T-cell (primary cell): ENCODE measurements around the gene TRAPPC12. TPM values are rescaled to one million over a fixed set of nuclear protein-coding genes. Genes with fewer than 3 reads are reported as not detected.

Experiments
- ATAC-seq, 4 experiments: fragments of 200-7000 bp in 3 of 4; fragments of 150-1000 bp in 1 of 4; cut with Tn5 transposase; replicated peaks in 1 of 4; 1 replicate in 3 of 4; 2 replicates in 1 of 4; pipeline ENCODE4 v1.10.0; 2021; ENCODE audit warnings: moderate library complexity in 3 of 4, mild to moderate bottlenecking in 2 of 4, moderate number of reproducible peaks in 1 of 4
- CTCF ChIA-PET, 2 donors: fragments of 300-600 bp; sonication (Branson Sonifier 250); formaldehyde crosslinking; loops; one replicate each; lab custom pipeline; 2022; ENCODE audit warnings: antibody characterized with exemption in 2 of 2; lab: Charles Lee
- POLR2A ChIA-PET, 2 donors: fragments of 300-600 bp; sonication (Branson Sonifier 250); formaldehyde crosslinking; loops; one replicate each; lab custom pipeline; 2022; ENCODE audit warnings: antibody characterized with exemption in 2 of 2; lab: Charles Lee
- DNase-seq, 35 experiments: peaks; one replicate each; pipeline versions ENCODE4 v3.0.0 to v3.0.0-alpha.2; 2013 to 2023
- H3K27ac ChIP-seq: one replicate; pipeline ENCODE4 v1.5.1; 2013; ENCODE audit warnings: low read length
- H3K27me3 ChIP-seq, 2 experiments: replicated peaks in 1 of 2; 1 replicate in 1 of 2; 2 replicates in 1 of 2; pipeline versions ENCODE4 v1.6.1 to v1.7.0; 2013; ENCODE audit warnings: low read length in 1 of 2, mixed read lengths in 1 of 2; ENCODE audit not compliant: control insufficient read depth in 2 of 2, insufficient read depth in 2 of 2; ENCODE audit errors: extremely low read depth in 1 of 2
- H3K36me3 ChIP-seq, 2 donors: 1 replicate in 1 of 2; 2 replicates in 1 of 2; pipeline versions ENCODE4 v1.6.1 to v1.7.0; 2013; ENCODE audit warnings: low read length in 1 of 2; ENCODE audit not compliant: control insufficient read depth in 2 of 2, insufficient read depth in 1 of 2; ENCODE audit errors: extremely low read depth in 1 of 2
- H3K4me1 ChIP-seq, 2 experiments: 1 replicate in 1 of 2; 2 replicates in 1 of 2; pipeline versions ENCODE4 v1.6.1 to v1.7.0; 2013; ENCODE audit warnings: low read length in 2 of 2, mixed read lengths in 1 of 2; ENCODE audit not compliant: insufficient read depth in 2 of 2, control insufficient read depth in 1 of 2; ENCODE audit errors: extremely low read depth in 1 of 2
- H3K4me3 ChIP-seq, 2 donors: 1 replicate in 1 of 2; 2 replicates in 1 of 2; pipeline versions ENCODE4 v1.5.1 to v1.7.0; 2013; ENCODE audit warnings: mild to moderate bottlenecking in 2 of 2, low read length in 1 of 2, moderate library complexity in 1 of 2; ENCODE audit not compliant: control insufficient read depth in 1 of 2; ENCODE audit errors: extremely low read depth in 1 of 2
- H3K9me3 ChIP-seq: 2 replicates; pipeline ENCODE4 v1.7.0; 2013
- H3K27ac Mint-ChIP-seq, 2 donors: one replicate each; pipeline ENCODE4 v1.8.0; 2020 to 2021; ENCODE audit warnings: mild to moderate bottlenecking in 2 of 2, mixed read lengths in 2 of 2
- H3K27me3 Mint-ChIP-seq, 2 donors: one replicate each; pipeline ENCODE4 v1.8.0; 2021 to 2022; ENCODE audit warnings: mixed read lengths in 2 of 2
- H3K36me3 Mint-ChIP-seq: one replicate; pipeline ENCODE4 v1.8.0; 2021; ENCODE audit warnings: mixed read lengths
- H3K4me1 Mint-ChIP-seq, 3 donors: one replicate each; pipeline ENCODE4 v1.8.0; 2020 to 2022; ENCODE audit warnings: mixed read lengths in 3 of 3, mild to moderate bottlenecking in 1 of 3
- H3K4me3 Mint-ChIP-seq, 3 donors: one replicate each; pipeline ENCODE4 v1.8.0; 2020 to 2022; ENCODE audit warnings: mild to moderate bottlenecking in 3 of 3, mixed read lengths in 3 of 3, moderate library complexity in 3 of 3
- H3K9me3 Mint-ChIP-seq, 3 donors: one replicate each; pipeline ENCODE4 v1.8.0; 2020 to 2022; ENCODE audit warnings: mixed read lengths in 3 of 3
- WGBS: methylation state at CpG from one replicate; pipeline ENCODE4 v1.1.5; 2013; ENCODE audit warnings: missing lambda C conversion rate; ENCODE audit not compliant: insufficient coverage; 5-methylcytosine and 5-hydroxymethylcytosine counted together
- total RNA-seq, 35 experiments: library from RNA in 6 of 35; stranded (reverse) in 6 of 35; fragments of 120-200 nt in 1 of 35; gene quantifications; one replicate each; pipeline versions ENCODE4 v1.2.1 to v1.2.4 and lab custom pipeline; 2013 to 2026

TRAPPC12 gene
- total RNA-seq, 5 donors from 2014 or later (not counting 1 experiment from before 2014, with no cell fraction given): 103 to 158 (median 152) TPM

DNA sequence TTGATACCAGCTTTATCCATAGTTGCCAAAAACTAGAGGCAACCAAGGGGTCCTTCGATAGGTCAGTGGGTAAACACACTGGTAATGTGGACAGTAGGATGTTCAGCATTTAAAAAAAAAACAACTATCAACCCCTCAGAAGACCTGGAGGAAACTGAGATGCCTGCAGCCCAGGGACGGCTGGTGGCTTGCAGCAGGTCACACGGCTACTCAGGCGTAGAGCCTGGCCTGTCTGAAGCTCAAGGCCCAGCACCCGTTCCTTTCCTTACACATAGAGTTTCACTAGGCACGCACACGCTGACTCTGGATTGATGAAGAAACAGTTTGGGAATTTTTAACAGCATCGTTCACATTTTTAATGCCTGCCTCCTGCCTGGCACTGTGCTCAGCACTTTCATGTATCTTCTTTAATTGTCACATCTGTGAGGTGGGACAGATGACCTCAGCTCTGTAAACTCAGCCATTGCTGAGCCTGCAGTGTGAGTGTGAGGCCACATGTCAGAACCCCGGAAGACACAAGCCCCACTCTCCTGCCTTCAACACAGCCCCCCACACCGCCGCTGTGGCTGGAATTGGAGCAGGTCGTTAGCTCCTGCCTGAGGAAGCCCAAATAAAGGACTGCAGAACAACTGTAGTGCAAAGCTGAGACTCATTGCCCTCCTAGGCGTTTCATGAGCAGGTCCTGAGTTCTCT is 40.7 kb downstream of the TRAPPC12 start:
- Histone ChIP-seq H3K27me3 (no peaks in the 10 kb centered on the region), H3K36me3 (peaks cover 11 to 65% of the 10 kb centered on the region in 2 donors), H3K4me3 (no peak overlapping the region), H3K27ac (no peak overlapping the region), H3K9me3 (no peaks in the 10 kb centered on the region), H3K4me1 (peaks cover 0 to 3% of the 10 kb centered on the region in 2 experiments)
- ATAC-seq: no peak
- H3K4me1 Mint-ChIP-seq: peaks cover 5 to 14% (median 6%) of the 10 kb centered on the region in 3 donors
- ChIA-PET POLR2A (no interaction called here), CTCF (interaction anchor here in 1 of 2 donors (1.2 kb wide), 1 partner anchor 231 kb away, joined by 5 read pairs; no protein-coding TSS in a partner anchor)
- H3K9me3 Mint-ChIP-seq: no peaks in the 10 kb centered on the region
- H3K36me3 Mint-ChIP-seq: peaks cover 39% of the 10 kb centered on the region
- DNase-seq: no peak
- no peak overlapping the region for H3K4me3 Mint-ChIP-seq
- H3K27ac Mint-ChIP-seq: no peak overlapping the region
- 98% methylated on average over 10 of the region's 13 CpGs for WGBS
- no peaks in the 10 kb centered on the region for H3K27me3 Mint-ChIP-seq

DNA sequence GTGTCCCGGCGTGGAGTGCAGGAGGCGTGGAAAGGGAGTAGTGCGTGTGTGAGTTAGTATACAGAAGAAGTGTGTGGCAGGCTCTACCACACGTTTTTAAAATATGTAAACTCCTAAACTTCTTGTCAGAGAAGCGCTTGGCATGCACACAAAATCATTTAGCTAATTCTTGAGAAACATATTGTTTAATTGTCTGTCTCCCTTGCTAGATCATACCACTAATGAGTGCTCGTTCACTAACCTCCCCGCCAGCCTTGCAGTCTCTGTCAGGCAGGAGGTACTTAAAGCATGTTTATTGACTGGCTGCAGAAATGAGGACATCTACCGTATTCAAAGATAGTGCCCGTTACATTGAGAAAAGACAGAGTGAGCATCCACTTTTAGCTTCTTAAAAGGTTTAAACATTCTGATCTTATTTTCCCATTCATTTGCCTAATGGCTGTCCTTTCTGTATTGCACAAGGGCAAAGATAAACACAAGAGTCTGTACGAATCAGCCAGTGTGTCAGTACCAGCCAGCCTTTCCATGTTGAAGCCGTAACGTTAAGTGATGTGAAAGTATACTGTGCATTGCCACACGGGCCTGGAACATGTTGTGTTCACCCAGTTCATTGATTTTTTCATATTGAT is 41.4 kb downstream of the TRAPPC12 start:
- ChIA-PET POLR2A (no interaction called here), CTCF (no interaction called here)

DNA sequence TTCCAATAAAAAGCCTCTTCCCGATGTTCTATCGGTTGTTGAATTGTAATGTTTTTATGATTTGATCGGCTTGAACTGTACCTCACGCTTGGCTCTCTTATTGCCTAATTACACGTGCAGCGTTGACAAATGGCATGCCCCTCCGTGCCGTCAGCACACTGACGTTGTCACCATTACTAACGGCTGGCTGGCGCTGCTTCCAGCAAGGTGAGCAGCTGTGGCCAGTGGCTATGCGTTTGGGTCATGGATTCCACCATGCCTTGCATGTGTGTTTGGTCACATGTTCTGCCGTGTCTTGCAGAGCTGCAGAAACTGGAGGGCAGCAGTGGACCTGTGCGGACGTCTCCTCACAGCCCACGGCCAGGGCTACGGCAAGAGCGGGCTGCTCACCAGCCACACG is 42.1 kb downstream of the TRAPPC12 start:
- no peak for ATAC-seq
- Histone ChIP-seq H3K9me3 (no peaks in the 10 kb centered on the region), H3K4me3 (no peak overlapping the region), H3K36me3 (peaks cover 16 to 74% of the 10 kb centered on the region in 2 donors), H3K27ac (no peak overlapping the region), H3K27me3 (no peaks in the 10 kb centered on the region), H3K4me1 (peaks cover 0 to 3% of the 10 kb centered on the region in 2 experiments)
- no peaks in the 10 kb centered on the region for H3K9me3 Mint-ChIP-seq
- H3K27ac Mint-ChIP-seq: no peak overlapping the region
- no peak for DNase-seq
- peaks cover 4 to 7% (median 6%) of the 10 kb centered on the region in 3 donors for H3K4me1 Mint-ChIP-seq
- WGBS: 93% methylated on average over 18 of the region's 19 CpGs
- H3K36me3 Mint-ChIP-seq: peaks cover 40% of the 10 kb centered on the region
- ChIA-PET POLR2A (no interaction called here), CTCF (no interaction called here)
- no peaks in the 10 kb centered on the region for H3K27me3 Mint-ChIP-seq
- no peak overlapping the region for H3K4me3 Mint-ChIP-seq

More for the DNA sequence above, 41.4 kb downstream of the TRAPPC12 start:
- Mint-ChIP-seq H3K36me3 (peaks cover 42% of the 10 kb centered on the region), H3K9me3 (no peaks in the 10 kb centered on the region), H3K27ac (no peak overlapping the region), H3K4me3 (no peak overlapping the region), H3K4me1 (peaks cover 5 to 7% (median 6%) of the 10 kb centered on the region in 3 donors), H3K27me3 (no peaks in the 10 kb centered on the region)
- 96% methylated on average over 5 of the region's 14 CpGs for WGBS
- H3K27me3 ChIP-seq: no peaks in the 10 kb centered on the region
- peaks cover 0 to 3% of the 10 kb centered on the region in 2 experiments for H3K4me1 ChIP-seq
- ATAC-seq (no peak), DNase-seq (no peak)
- H3K27ac ChIP-seq: no peak overlapping the region
- no peaks in the 10 kb centered on the region for H3K9me3 ChIP-seq
- no peak overlapping the region for H3K4me3 ChIP-seq
- H3K36me3 ChIP-seq: peaks cover 11 to 70% of the 10 kb centered on the region in 2 donors

DNA sequence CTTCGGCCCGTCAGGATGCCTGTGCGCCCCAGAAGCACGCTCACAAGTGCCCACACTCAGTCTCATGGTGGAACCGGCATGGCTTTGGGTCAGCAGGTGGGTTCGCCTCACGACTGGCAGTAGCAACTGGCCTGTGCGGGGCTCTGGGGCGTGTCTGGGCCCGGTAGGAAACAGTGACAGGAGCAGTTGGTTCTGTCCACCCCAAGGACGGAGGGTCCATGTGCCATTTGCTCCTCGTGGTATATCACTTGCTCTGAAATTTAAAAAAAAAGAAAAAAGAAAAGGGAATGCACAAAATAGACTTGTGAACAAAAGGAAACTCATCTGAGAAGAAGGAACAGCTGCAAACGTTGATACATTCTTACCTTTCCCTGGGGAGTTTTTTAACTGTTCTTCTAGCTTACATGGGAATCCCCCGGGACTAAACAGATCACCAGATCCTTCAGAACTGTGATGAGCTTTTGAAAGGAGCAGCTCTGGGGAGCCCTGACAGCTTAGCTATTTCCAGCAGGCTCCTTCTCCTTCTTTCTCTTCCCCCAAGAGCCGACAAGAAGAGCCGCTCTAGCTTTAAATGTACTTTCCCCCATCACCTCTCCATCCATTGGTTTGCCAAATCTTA is 42.8 kb downstream of the TRAPPC12 start:
- H3K36me3 ChIP-seq: peaks cover 21 to 79% of the 10 kb centered on the region in 2 donors
- H3K27ac ChIP-seq: no peak overlapping the region
- no peak overlapping the region for H3K27ac Mint-ChIP-seq
- no peaks in the 10 kb centered on the region for H3K27me3 ChIP-seq
- DNase-seq (no peak), ATAC-seq (no peak)
- peaks cover 0 to 3% of the 10 kb centered on the region in 2 experiments for H3K4me1 ChIP-seq
- no peaks in the 10 kb centered on the region for H3K9me3 ChIP-seq
- WGBS: 99% methylated on average over 11 of the region's 16 CpGs
- no peak overlapping the region for H3K4me3 Mint-ChIP-seq
- H3K27me3 Mint-ChIP-seq: no peaks in the 10 kb centered on the region
- CTCF ChIA-PET: interaction anchor here (0.6 to 3.2 kb wide), 8 partner anchors 9 to 230 kb away, joined by 4 to 21 read pairs (median 5); no protein-coding TSS in a partner anchor
- H3K9me3 Mint-ChIP-seq: no peaks in the 10 kb centered on the region
- peaks cover 42% of the 10 kb centered on the region for H3K36me3 Mint-ChIP-seq
- POLR2A ChIA-PET: no interaction called here
- no peak overlapping the region for H3K4me3 ChIP-seq
- H3K4me1 Mint-ChIP-seq: peaks cover 4 to 7% (median 6%) of the 10 kb centered on the region in 3 donors

DNA sequence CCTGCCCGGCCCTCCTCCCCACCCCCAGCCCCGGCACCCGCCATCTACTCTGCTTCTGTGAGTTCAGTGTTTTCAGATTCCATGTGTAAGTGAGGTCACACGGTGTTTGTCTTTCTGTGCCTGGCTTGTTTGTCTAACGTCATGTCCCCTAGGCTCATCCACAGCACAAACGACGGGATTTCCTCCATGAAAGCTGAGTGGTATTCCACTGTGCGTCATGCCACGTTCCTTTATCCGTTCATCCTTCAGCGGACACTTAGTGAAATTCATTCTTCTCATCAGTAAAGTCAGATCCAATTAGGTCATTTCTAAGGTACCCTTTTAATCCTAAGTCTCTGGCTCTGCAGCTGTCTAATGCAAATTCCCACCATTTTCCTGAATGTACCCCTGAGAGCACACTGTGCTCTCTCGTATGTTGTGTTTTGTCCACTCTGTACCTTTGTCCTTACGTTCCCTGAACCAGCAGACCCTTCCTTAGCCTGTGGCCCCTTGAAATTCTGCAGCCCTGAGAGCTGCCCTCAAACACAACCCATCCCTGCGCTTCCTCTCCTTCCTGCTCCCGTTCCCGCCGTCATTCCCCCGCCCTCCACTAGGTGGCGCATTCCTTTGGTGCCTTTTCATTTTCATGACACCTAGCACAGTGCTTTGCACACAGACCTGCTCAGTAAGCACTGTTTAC is 44.1 kb downstream of the TRAPPC12 start:
- ChIA-PET POLR2A (interaction anchor here in 1 of 2 donors (0.6 kb wide), 2 partner anchors 8 to 96 kb away, joined by 3 to 4 read pairs; no protein-coding TSS in a partner anchor), CTCF (interaction anchor here (0.5 to 3.2 kb wide), 20 partner anchors 10 to 268 kb away, joined by 3 to 21 read pairs (median 4); no protein-coding TSS in a partner anchor)
- Histone ChIP-seq H3K9me3 (no peaks in the 10 kb centered on the region), H3K36me3 (peaks cover 17 to 79% of the 10 kb centered on the region in 2 donors), H3K27ac (no peak overlapping the region), H3K27me3 (no peaks in the 10 kb centered on the region), H3K4me3 (no peak overlapping the region), H3K4me1 (peaks cover 0 to 3% of the 10 kb centered on the region in 2 experiments)
- DNase-seq (peak in 34 of 35 experiments; percentile 15 to 77 (median 62)), ATAC-seq (peak; percentile 47 to 75 (median 68))
- Mint-ChIP-seq H3K9me3 (no peaks in the 10 kb centered on the region), H3K4me3 (no peak overlapping the region), H3K36me3 (peaks cover 43% of the 10 kb centered on the region), H3K27ac (no peak overlapping the region), H3K27me3 (no peaks in the 10 kb centered on the region), H3K4me1 (peaks cover 4 to 7% (median 6%) of the 10 kb centered on the region in 3 donors)
- WGBS: 79% methylated on average over 12 of the region's 19 CpGs
